IMR-90 (cell line): Measurements from ENCODE around the gene ARPC5.

ENCODE experiments used
- BHLHE40 ChIP-seq: fragments of 150-350 bp; IDR thresholded peaks from 2 replicates; pipeline ENCODE4 v1.6.1; 2016; ENCODE audit warnings: mild to moderate bottlenecking, low read depth, low read length
- CEBPB ChIP-seq: IDR thresholded peaks from 2 replicates; pipeline ENCODE4 v1.6.1; 2012; ENCODE audit warnings: low read depth, low read length, improper control_type of control experiment
- MAFK ChIP-seq: IDR thresholded peaks from 2 replicates; pipeline ENCODE4 v1.6.1; 2012; ENCODE audit warnings: low read depth, low read length, improper control_type of control experiment
- MAZ ChIP-seq: IDR thresholded peaks from 2 replicates; pipeline ENCODE4 v1.6.1; 2012; ENCODE audit warnings: low read depth, mild to moderate bottlenecking, low read length, improper control_type of control experiment, moderate library complexity, borderline replicate concordance
- MXI1 ChIP-seq: IDR thresholded peaks from 2 replicates; pipeline ENCODE4 v1.6.1; 2012; ENCODE audit warnings: low read depth, mild to moderate bottlenecking, low read length, moderate library complexity, borderline replicate concordance
- NFE2L2 ChIP-seq: fragments of 150-350 bp; IDR thresholded peaks from 2 replicates; pipeline ENCODE4 v1.6.1; 2016; ENCODE audit warnings: low read depth, mild to moderate bottlenecking, low read length
- POLR2A ChIP-seq: IDR thresholded peaks from 2 replicates; pipeline ENCODE4 v1.6.1; 2012; ENCODE audit warnings: mild to moderate bottlenecking, low read depth, low read length
- RAD21 ChIP-seq: IDR thresholded peaks from 2 replicates; pipeline ENCODE4 v1.6.1; 2012; ENCODE audit warnings: low read length, improper control_type of control experiment
- RCOR1 ChIP-seq: IDR thresholded peaks from 2 replicates; pipeline ENCODE4 v1.6.1; 2012; ENCODE audit warnings: mild to moderate bottlenecking, low read length, improper control_type of control experiment; ENCODE audit not compliant: insufficient replicate concordance
- SMC3 ChIP-seq: fragments of 150-350 bp; IDR thresholded peaks from 2 replicates; pipeline ENCODE4 v1.6.1; 2016; ENCODE audit warnings: low read depth, mild to moderate bottlenecking, antibody characterized with exemption, low read length, moderate library complexity
- TF ChIP-seq, protein P1 (sequence below): conservative IDR thresholded peaks from 2 replicates; pipeline ENCODE4 v1.5.1; 2012; ENCODE audit warnings: mild to moderate bottlenecking, low read depth, low read length, improper control_type of control experiment
- TF ChIP-seq, protein P2 (sequence below): fragments of 150-350 bp; IDR thresholded peaks from 2 replicates; pipeline ENCODE4 v1.6.1; 2017; ENCODE audit warnings: mild to moderate bottlenecking, antibody characterized with exemption, low read length, low read depth
- TF ChIP-seq, protein P3 (sequence below): fragments of 150-350 bp; IDR thresholded peaks from 2 replicates; pipeline ENCODE4 v1.6.1; 2016; ENCODE audit warnings: low read depth, mild to moderate bottlenecking, low read length, moderate library complexity, borderline replicate concordance

DNA sequence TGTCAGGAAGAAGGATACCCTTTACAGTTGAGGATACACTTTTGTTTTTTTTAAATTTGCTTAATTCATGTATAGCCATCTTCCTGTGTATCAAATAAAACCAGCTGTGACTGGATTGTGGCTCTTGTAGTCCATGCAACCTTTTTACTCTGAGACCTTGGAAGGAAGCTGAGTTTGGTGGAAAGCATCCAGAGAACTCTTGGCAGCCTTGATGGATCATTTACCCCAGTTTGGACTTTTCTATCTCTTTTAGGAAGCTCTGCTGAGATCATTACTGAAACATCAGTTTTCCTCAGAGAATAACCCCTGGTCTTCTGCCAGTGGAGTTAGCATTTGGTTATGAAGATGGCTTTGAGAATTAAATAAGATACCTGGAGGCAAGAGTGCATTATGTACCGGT lies 38.8 kb upstream of the ARPC5 start:
- TF ChIP-seq POLR2A (no peak), CEBPB (no peak), MAZ (no peak), BHLHE40 (no peak), MXI1 (no peak), MAFK (no peak), SMC3 (no peak), RAD21 (no peak), RCOR1 (no peak), NFE2L2 (no peak)
- TF ChIP-seq, protein P1, sequence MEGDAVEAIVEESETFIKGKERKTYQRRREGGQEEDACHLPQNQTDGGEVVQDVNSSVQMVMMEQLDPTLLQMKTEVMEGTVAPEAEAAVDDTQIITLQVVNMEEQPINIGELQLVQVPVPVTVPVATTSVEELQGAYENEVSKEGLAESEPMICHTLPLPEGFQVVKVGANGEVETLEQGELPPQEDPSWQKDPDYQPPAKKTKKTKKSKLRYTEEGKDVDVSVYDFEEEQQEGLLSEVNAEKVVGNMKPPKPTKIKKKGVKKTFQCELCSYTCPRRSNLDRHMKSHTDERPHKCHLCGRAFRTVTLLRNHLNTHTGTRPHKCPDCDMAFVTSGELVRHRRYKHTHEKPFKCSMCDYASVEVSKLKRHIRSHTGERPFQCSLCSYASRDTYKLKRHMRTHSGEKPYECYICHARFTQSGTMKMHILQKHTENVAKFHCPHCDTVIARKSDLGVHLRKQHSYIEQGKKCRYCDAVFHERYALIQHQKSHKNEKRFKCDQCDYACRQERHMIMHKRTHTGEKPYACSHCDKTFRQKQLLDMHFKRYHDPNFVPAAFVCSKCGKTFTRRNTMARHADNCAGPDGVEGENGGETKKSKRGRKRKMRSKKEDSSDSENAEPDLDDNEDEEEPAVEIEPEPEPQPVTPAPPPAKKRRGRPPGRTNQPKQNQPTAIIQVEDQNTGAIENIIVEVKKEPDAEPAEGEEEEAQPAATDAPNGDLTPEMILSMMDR = no peak
- TF ChIP-seq, protein P2, sequence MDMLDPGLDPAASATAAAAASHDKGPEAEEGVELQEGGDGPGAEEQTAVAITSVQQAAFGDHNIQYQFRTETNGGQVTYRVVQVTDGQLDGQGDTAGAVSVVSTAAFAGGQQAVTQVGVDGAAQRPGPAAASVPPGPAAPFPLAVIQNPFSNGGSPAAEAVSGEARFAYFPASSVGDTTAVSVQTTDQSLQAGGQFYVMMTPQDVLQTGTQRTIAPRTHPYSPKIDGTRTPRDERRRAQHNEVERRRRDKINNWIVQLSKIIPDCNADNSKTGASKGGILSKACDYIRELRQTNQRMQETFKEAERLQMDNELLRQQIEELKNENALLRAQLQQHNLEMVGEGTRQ = no peak
- TF ChIP-seq, protein P3, sequence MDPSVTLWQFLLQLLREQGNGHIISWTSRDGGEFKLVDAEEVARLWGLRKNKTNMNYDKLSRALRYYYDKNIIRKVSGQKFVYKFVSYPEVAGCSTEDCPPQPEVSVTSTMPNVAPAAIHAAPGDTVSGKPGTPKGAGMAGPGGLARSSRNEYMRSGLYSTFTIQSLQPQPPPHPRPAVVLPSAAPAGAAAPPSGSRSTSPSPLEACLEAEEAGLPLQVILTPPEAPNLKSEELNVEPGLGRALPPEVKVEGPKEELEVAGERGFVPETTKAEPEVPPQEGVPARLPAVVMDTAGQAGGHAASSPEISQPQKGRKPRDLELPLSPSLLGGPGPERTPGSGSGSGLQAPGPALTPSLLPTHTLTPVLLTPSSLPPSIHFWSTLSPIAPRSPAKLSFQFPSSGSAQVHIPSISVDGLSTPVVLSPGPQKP = no peak
